ENCODE data around the gene LYST. TPM values are rescaled to one million over a fixed set of nuclear protein-coding genes. Genes with fewer than 3 reads are reported as not detected.

LYST gene
- total RNA-seq, 4 donors from 2014 or later: 46.8 to 68.4 (median 47.8) TPM

DNA sequence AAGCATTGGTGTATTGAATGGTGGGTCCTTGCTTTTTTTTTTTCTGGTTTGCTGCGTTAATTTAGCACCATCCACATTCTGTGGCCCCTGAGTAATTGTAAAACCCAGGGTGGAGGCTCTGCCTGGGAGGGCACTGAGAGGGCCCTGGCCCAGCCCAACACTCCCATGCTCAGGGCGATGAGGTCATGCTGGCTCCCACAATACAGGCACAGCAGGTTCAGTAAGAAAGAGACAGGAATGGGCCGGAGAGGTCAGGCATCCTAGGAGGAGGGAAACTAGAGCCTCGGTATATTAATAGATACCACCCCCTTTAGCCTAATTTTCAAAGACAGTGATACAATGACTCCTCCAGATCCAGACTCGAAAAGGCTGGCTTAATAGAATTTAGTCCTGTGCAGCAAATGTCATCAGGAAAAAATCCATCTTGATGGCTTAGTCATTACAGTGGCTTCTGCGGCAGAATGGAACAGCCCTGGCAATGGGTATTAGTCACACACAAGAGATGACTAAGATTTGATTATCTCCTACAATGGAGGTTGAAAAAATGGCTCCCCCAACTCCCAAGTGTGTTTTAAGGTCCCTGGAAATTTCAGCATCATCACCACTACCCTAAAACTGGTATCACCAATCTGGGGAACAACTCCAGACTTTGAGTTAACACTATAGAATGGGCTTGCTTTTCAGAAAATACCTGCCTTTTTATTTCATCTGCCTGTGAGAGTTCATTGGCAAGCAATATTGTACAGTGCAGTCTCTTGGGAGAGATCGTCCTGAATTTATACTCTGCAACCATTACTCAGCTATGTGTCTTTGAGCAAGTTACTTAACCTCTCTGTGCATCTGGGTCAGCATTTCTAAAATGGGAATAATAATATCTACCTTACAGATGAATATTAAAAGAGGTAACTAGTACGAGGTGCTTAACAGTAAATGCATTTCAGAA, 43.9 kb upstream of the LYST start:
- H3K27ac ChIP-seq: peak overlapping the region in 1 of 3 donors; percentile 80
- no peaks in the 10 kb centered on the region for H3K27me3 ChIP-seq
- H3K4me1 ChIP-seq: peaks cover 8 to 16% of the 10 kb centered on the region in 2 donors
- DNase-seq: peak; percentile 42 to 50
- H3K36me3 ChIP-seq: no peaks in the 10 kb centered on the region
- no peak overlapping the region for H3K4me3 ChIP-seq (replicated peaks in 1 of 3)
- no peaks in the 10 kb centered on the region for H3K9me3 ChIP-seq
- intact Hi-C loops (cut with DNase I): no loop called here
- TF ChIP-seq, protein P1, sequence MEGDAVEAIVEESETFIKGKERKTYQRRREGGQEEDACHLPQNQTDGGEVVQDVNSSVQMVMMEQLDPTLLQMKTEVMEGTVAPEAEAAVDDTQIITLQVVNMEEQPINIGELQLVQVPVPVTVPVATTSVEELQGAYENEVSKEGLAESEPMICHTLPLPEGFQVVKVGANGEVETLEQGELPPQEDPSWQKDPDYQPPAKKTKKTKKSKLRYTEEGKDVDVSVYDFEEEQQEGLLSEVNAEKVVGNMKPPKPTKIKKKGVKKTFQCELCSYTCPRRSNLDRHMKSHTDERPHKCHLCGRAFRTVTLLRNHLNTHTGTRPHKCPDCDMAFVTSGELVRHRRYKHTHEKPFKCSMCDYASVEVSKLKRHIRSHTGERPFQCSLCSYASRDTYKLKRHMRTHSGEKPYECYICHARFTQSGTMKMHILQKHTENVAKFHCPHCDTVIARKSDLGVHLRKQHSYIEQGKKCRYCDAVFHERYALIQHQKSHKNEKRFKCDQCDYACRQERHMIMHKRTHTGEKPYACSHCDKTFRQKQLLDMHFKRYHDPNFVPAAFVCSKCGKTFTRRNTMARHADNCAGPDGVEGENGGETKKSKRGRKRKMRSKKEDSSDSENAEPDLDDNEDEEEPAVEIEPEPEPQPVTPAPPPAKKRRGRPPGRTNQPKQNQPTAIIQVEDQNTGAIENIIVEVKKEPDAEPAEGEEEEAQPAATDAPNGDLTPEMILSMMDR (IDR thresholded peaks at IDR 0.05): no peak
- TF ChIP-seq POLR2A (IDR thresholded peaks at IDR 0.05): no peak
- 67 to 75% methylated on average over 8 of the region's 8 CpGs for WGBS, 2 donors

DNA sequence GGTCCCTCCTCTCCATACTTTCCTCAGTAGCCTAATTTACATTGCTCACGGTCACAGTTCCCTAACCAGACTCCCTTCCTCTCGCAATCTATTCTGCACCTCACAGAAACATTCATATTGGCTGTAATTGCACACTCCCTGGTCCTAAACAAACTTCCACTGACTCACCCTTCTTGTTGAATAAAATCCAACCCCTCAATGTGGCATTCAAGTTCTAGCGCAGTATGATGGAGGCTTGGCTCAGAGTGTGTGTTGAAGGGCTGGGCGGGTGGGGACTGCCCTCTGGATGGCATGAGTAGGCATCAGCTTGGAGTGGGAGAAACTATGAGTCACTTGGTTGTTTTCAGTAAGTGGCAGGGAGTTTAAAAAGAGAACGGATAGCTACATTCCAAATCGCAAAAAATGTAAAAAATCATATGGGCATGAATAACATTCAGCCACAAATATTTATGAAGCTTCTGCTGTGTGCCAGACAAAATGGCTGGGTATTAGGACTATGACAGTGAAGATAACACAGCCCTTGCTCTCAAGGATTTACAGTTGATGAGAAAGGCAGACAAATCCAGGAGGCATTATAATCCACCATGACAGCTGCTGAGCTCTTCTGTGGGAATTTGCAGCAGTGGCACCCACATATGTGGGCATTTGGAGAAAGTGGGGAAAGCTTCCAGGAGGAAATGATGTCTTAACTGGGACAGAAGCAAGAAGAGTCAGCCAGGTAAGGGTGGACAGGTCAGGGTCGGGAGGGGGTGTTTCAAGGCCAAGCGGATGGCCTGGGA, 42.2 kb upstream of the LYST start:
- WGBS, 2 donors: 43 to 48% methylated on average over 8 of the region's 8 CpGs
- peak; percentile 69 to 72 for DNase-seq
- peak overlapping the region; percentile 59 to 87 (median 80) for H3K27ac ChIP-seq
- no peaks in the 10 kb centered on the region for H3K36me3 ChIP-seq
- no peak overlapping the region for H3K4me3 ChIP-seq (replicated peaks in 1 of 3)
- TF ChIP-seq, protein P1 (IDR thresholded peaks at IDR 0.05): no peak
- TF ChIP-seq POLR2A (IDR thresholded peaks at IDR 0.05): no peak
- intact Hi-C loops (cut with DNase I): no loop called here
- peaks cover 8 to 16% of the 10 kb centered on the region in 2 donors for H3K4me1 ChIP-seq
- H3K27me3 ChIP-seq: no peaks in the 10 kb centered on the region
- H3K9me3 ChIP-seq: no peaks in the 10 kb centered on the region

DNA sequence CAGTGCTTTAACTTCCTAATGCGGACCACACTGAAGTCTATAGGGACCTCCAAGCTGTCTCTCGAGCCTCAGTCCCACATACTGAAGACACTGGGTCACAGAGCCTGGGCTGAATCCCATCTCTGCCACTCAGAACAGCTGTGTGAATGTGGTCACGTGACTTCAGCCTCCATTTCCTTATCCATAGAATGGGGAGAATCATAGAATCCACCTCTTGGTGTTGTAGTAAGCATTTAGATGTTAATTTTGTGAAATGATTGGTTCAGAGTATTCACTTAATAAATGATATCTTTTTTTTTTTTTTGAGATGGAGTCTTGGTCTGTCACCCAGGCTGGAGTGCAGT, 41.2 kb upstream of the LYST start:
- H3K36me3 ChIP-seq: no peaks in the 10 kb centered on the region
- peak overlapping the region in 1 of 3 donors; percentile 56 for H3K27ac ChIP-seq
- no peak for DNase-seq
- no peak for TF ChIP-seq POLR2A (IDR thresholded peaks at IDR 0.05)
- TF ChIP-seq, protein P1 (IDR thresholded peaks at IDR 0.05): no peak
- intact Hi-C loops (cut with DNase I): no loop called here
- H3K4me1 ChIP-seq: peaks cover 13 to 21% of the 10 kb centered on the region in 2 donors
- H3K4me3 ChIP-seq (replicated peaks in 1 of 3): no peak overlapping the region
- no peaks in the 10 kb centered on the region for H3K9me3 ChIP-seq
- 94 to 98% methylated on average over 3 of the region's 3 CpGs for WGBS, 2 donors
- H3K27me3 ChIP-seq: no peaks in the 10 kb centered on the region

DNA sequence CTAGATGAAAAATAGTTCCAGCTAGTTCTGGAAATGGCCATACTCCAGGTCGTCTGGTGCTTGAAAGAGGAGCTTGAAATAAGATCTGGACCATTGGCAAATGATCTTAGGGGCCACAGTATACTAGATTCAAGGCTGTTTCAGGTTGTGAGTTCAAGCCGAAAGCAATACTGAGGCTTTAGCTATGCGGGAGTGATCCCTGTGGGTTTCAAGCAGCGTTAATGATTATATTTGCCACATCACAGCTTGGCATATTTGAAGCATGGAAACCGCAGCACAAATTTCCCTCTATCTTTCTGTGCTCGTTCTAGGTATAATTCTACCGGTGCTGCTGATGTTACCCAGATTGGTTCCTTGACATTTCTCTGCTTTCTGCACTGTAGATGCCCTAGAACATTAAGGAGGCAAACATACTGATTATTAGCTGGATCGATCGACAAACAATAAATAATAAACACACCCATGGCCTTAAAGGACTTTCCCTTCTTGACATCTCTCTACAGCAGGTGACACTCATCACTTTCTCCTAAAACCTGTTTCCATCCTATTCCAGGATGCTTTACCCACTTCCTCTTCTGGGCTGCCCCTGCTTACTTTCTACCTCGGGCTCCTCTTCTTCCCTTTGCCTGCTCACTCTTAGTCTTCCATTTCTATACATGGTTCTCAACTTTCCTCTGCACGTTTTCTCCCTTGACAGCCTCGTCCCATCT, 40.6 kb upstream of the LYST start:
- H3K4me1 ChIP-seq: peaks cover 16 to 24% of the 10 kb centered on the region in 2 donors
- intact Hi-C loops (cut with DNase I): no loop called here
- DNase-seq: no peak
- no peak overlapping the region for H3K4me3 ChIP-seq (replicated peaks in 1 of 3)
- H3K27ac ChIP-seq: no peak overlapping the region
- H3K9me3 ChIP-seq: no peaks in the 10 kb centered on the region
- 89 to 90% methylated on average over 12 of the region's 12 CpGs for WGBS, 2 donors
- H3K36me3 ChIP-seq: no peaks in the 10 kb centered on the region
- H3K27me3 ChIP-seq: no peaks in the 10 kb centered on the region
- TF ChIP-seq POLR2A (IDR thresholded peaks at IDR 0.05): no peak
- TF ChIP-seq, protein P1 (IDR thresholded peaks at IDR 0.05): no peak
